Hematopoietic multipotent progenitor cell treated with erythropoietin and hydrocortisone succinate and interleukin-3 and kit ligand, for 6 days (in vitro differentiated cells): ENCODE data around the gene NXNL1.

ENCODE experiments used
- DNase-seq: peaks from one replicate; pipeline ENCODE4 v3.0.0-alpha.2; 2015

NXNL1 gene

DNA sequence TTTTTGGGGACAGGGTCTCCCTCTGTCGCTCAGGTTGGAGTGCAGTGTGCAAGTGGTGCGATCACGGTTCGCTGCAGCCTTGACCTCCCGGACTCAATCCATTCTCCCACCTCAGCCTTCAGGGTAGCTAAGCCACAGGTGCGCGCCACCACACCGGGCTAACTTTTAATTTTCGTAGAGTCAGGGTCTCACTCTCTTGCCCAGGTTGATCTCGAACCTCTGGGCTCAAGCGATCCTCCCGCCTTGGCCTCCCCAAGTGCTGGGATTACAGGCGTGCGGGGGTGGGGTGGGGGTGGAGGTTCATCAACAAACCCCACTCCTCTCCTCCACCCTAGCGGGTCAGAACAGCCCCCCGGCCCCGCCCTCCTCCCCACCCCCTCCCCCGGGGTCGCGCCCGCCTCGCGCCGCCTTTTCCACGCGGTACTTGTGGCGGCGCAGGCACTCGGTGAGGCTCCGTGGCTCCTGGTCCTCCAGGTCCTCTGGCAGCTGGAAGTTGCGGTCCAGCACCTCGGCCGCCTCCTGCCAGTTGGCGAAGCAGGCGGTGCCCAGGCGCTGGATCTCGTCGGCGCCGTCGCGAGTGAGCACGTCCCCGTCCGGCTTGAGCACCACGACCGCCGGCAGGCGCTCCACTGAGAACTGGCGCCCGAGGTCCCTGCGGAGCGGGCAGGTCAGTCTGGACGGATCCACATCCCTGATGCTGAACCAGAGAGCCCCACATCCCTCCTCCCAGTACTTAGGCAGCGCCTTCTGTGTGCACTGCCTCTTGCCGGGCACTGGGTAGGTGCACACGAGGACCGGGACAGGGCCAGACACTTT is 5.2 kb downstream of the NXNL1 start:
- DNase-seq = no peak

DNA sequence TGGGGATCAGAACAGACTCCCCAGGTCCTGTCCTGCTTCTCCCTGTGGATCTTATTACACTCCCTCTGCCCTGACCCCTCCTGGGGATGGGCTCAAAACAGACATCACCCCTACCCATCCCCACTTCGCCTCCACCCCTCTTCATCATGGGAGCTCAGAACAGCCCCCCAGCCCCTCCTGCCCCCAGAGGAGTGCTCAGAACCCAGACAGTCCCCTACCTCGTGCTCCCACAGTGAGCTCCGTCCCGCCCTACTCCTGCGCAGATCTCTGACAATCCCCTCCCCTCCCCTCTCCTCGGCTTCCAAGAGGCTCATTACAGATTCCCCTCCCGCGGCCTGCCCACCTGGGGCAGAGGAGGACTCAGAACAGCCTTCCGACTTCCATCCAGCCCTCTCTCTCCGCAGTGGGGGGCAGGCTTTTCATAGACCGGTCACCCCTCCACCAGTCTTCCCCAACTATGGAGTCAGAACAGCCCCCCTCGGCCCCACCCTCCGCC is 6.1 kb downstream of the NXNL1 start:
- no peak for DNase-seq

- no peak for DNase-seq
Measured at GRCh38 chr19:17451820-17452219, 8.9 kb downstream of the NXNL1 start.

DNA sequence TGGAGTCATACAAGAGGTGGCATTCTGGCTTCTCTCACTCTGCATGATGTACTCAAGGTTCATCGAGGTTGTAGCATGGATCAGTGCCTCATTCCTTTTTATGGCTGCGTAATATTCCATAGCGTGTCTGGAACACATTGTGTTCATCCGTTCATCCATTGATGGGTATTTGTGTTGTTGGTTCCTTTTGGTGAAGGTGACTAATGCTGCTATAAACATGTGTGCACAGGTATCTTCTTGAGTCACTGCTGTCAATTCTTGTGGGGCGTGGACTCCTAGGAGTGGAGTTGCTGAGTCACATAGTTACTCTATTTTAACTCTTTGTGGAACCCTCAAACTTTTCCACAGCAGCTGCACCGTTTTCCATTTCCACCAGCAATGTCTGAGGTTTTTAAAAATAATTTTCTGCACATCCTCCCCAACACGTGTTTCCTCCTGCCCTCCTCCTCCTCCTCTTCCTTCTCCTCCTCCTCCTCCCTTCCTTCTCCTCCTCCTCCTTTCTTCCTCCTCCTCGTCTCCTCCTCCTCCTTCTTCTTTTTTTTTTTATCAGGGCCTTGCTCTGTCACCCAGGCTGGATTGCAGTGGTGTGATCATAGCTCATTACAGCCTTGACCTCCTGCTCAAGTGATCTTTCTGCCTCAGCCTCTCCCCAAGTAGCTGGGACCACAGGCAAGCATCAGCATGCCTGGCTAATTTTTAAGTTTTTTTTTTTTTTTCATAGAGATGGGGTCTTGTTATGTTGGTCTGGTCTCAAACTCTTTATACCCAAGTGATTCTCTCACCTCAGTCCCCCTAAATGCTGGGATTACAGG is 10.3 kb downstream of the NXNL1 start:
- DNase-seq = peak; percentile 53

GRCh38 chr19:17448131-17448967 is 12.4 kb downstream of the NXNL1 start, which contains the start of gene TMEM221:
Gene TMEM221, minus strand, starts transcription at chr19:17448668. Its CDS starts 206 bp downstream, at chr19:17448462.
- DNase-seq = peak; percentile 62

DNA sequence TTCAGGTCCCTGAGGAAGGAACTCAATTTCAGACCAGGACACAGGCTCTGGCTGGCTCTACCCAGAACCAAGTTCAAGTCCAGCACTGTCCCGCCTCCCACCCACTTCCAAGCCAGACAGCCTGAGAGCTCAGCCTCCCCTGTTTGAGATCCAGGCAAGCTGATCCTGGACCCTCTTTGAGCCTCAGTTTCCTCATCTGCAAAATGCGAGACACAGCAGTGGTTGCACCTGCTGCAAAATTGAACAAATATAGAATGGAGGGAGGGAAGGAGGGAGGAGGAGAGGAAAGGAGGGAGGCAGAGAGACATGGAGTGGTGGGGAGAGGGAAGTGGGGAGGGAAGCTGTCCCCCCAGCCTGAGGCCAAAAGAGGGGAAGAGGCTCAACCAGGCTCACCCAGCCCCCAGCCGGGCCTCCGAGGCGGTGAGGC is 13.0 kb downstream of the NXNL1 start:
- no peak for DNase-seq

DNA sequence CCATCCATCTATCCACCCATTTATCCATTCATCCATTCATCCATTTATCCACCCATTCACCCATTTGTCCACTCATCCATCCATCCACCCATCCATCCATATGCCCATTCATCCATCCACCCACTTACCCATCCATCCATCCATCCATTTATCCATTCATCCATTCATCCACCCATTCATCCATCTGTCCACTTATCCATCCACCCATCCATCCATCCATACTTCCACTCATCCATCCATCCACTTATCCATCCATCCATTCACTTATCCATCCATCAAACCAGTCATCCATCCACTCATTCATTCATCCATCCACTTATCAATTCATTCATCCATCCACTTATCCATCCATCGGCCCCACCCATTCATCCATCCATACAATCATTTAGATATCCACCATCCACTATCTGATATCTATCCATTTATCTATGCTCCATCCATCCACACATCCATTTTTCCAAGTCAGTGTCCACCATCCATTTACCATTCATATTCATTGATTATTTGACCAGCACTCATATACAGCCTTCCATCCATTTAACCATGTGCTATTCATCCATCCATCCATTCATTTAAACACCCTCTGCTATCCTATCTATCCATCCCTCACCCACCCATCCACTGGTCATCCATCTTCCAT is 15.1 kb downstream of the NXNL1 start:
- DNase-seq = no peak

GRCh38 chr19:17441241-17442021 is 19.3 kb downstream of the NXNL1 start:
- peak; percentile 65 for DNase-seq

- no peak for DNase-seq
Measured at GRCh38 chr19:17436874-17437267, 23.9 kb downstream of the NXNL1 start.

DNA sequence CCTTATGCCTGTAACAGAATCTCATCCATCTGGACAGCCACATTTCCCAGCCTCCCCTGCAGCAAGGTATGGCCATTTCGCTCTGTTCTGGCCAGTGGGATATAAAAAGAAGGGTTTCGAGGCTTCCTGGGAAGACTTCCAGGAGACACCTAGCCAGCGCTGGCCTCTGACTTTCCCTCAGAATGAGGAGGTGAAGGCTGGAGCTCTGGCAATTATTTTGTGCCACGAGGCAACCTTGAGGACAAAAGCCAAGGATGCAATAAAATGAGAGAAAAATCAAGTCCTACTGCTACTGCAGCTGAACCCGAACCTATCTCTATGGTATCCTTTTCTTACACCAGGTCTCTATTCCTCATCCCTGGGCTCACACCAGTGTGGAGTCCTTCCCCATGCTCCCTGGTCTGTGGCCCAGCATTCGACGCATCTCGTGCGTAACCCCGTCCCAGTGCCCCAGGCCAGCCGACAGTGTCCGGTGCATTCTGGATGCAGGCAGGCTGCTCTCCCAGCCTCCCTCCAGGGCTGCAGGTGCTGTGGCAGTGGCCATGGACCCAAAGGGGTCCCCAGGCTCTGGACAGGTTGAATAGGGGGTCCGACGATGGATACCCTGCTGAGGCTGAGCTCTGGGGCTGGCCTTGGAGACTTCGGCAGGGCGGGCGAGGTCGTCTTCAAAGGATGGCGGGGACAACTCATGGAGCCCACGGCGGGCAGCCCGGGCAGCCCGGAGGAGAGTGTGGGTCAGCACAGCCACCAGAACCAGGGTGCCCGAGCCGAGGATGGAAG is 24.4 kb downstream of the NXNL1 start:
- DNase-seq = no peak

DNA sequence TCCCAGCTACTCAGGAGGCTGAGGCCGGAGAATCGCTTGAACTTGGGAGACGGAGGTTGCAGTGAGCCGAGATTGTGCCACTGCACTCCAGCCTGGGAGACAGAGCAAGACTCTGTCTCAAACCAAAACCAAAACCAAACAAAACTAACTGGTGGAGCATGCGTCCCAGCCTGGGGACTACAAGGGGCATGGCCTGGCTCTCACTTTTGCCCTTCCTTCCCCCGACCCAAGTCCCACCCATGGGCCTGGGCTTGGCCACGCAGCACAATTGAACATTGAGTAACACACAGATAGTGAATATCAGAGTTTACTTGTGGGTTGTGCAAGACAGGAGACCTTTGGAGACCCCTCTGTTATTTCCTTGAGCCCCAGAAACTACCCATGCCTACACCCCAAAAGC is 25.5 kb downstream of the NXNL1 start:
- DNase-seq = no peak

- no peak for DNase-seq
Measured at GRCh38 chr19:17431417-17431816, 29.3 kb downstream of the NXNL1 start.

DNA sequence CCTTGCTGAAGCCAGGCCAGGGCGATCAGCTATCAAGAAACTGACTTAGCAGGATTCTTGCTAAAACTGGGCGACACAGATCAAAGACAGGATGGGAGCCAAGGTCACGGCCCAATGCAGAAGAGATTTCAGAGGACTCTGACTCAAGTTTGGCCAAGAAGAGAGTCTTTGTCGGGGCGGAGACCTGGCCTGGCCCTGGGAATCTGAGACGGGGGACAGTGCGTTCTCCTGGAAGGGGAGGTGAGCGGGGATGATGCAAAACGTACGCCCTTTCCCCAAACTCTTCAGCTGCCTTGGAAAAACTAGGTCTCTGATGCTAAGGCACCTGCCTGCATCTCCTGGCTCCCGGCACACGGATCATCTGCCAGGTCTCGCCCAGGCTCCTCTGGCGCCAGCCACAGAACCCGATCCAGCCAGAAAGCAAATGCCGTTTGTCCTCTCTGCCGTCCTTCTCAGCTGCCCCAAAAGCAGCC is 31.0 kb downstream of the NXNL1 start:
- DNase-seq = no peak

- peak; percentile 83 for DNase-seq
Measured at GRCh38 chr19:17424743-17425365, 35.9 kb downstream of the NXNL1 start.

- DNase-seq = no peak
Measured at GRCh38 chr19:17423429-17424208, 37.1 kb downstream of the NXNL1 start.

- DNase-seq = no peak
Measured at GRCh38 chr19:17421942-17422341, 38.8 kb downstream of the NXNL1 start.

DNA sequence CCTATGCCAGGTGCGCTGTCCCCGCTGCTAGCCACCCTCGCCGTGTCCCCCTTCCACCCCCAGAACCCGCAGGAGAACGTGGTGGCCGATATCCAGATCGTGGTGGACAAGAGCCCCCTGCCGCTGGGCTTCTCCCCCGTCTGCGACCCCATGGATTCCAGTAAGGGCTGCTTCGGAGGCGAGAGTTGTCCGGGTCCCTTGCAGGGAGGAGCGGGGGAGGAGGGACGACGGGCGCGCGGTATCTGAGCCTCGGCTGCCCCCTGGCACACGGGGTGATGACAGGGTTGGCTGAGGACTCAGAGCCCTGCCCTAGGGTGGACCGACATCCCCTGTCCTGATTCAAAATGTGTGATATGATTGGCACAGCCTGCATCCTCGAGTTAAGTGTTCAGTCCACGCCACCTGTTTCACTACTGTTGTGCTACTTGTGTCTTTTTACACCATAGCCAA is 40.2 kb downstream of the NXNL1 start:
- DNase-seq = peak; percentile 80

DNA sequence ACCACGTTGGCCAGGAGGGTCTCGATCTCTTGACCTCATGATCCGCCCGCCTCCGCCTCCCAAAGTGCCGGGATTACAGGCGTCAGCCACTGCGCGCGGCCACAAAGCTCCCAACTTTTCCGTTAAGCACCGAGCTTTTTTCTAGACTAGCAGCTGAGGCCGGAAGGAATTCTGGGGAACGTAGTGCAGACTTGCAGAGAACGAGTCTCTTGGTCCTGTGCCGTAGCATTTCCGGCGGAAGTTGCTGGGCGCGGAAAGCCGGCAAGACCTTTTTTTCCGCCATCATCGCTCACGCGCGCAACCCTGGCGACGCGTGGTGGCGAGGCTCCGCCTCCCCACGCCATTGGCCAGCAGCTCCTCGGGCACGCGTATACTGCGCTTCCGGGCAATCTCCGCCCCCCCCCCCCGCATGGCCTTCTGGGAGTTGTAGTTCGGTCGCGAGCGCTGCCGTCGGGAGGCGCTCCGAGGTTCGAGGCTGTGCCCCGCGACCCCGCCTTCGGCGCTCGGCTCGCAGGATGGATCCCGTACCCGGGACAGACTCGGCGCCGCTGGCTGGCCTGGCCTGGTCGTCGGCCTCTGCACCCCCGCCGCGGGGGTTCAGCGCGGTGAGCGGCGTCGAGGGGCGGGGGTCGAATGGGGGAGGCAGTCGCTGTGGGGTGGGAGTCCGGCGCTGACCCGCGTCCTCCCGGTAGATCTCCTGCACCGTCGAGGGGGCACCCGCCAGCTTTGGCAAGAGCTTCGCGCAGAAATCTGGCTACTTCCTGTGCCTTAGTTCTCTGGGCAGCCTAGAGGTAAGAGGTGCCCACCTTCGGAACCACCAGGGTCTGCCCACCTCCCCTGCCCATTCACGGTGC is 40.9 kb downstream of the NXNL1 start, which contains the start of gene MVB12A:
Gene MVB12A, plus strand, starts transcription at position 427 of the 854 bp plus-strand sequence. Its CDS starts 89 bp downstream, at position 516.
- DNase-seq = peak; percentile 98
